Activated CD4-positive, alpha-beta T cell treated with anti-CD3 and anti-CD28 coated beads for 48 hours (primary cell): ENCODE data around the gene TRRAP.

Source experiments
- DNase-seq: peaks from one replicate; pipeline ENCODE4 v3.0.0-alpha.2; 2020

Gene TRRAP

GRCh38 chr7:98903246-98903645 is 24.9 kb downstream of the TRRAP start:
- DNase-seq: no peak

- no peak for DNase-seq
Measured at GRCh38 chr7:98907570-98907969, 29.2 kb downstream of the TRRAP start.

GRCh38 chr7:98908585-98908984 is 30.3 kb downstream of the TRRAP start:
- no peak for DNase-seq

GRCh38 chr7:98909487-98909886 is 31.2 kb downstream of the TRRAP start:
- DNase-seq: no peak

GRCh38 chr7:98910427-98910826 is 32.1 kb downstream of the TRRAP start:
- DNase-seq: no peak

- DNase-seq: no peak
Measured at GRCh38 chr7:98911916-98912315, 33.6 kb downstream of the TRRAP start.

- no peak for DNase-seq
Measured at GRCh38 chr7:98913026-98913425, 34.7 kb downstream of the TRRAP start.

- no peak for DNase-seq
Measured at GRCh38 chr7:98913612-98914011, 35.3 kb downstream of the TRRAP start.

- DNase-seq: no peak
Measured at GRCh38 chr7:98917331-98917730, 39.0 kb downstream of the TRRAP start.

- no peak for DNase-seq
Measured at GRCh38 chr7:98921608-98922372, 43.5 kb downstream of the TRRAP start.

GRCh38 chr7:98922392-98923187 is 44.3 kb downstream of the TRRAP start:
- no peak for DNase-seq

GRCh38 chr7:98923512-98923911 is 45.2 kb downstream of the TRRAP start:
- no peak for DNase-seq

GRCh38 chr7:98927125-98927524 is 48.8 kb downstream of the TRRAP start:
- no peak for DNase-seq

- no peak for DNase-seq
Measured at GRCh38 chr7:98930464-98930863, 52.1 kb downstream of the TRRAP start.

- DNase-seq: no peak
Measured at GRCh38 chr7:98930921-98931320, 52.6 kb downstream of the TRRAP start.

- no peak for DNase-seq
Measured at GRCh38 chr7:98933321-98933720, 55.0 kb downstream of the TRRAP start.

- DNase-seq: no peak
Measured at GRCh38 chr7:98934267-98934666, 55.9 kb downstream of the TRRAP start.

- DNase-seq: no peak
Measured at GRCh38 chr7:98935811-98936210, 57.5 kb downstream of the TRRAP start.

GRCh38 chr7:98943336-98943735 is 65.0 kb downstream of the TRRAP start:
- DNase-seq: no peak

- no peak for DNase-seq
Measured at GRCh38 chr7:98944386-98944785, 66.1 kb downstream of the TRRAP start.

- no peak for DNase-seq
Measured at GRCh38 chr7:98945852-98946251, 67.5 kb downstream of the TRRAP start.

GRCh38 chr7:98946389-98946788 is 68.1 kb downstream of the TRRAP start:
- DNase-seq: no peak

GRCh38 chr7:98949336-98950044 is 71.2 kb downstream of the TRRAP start:
- no peak for DNase-seq

- DNase-seq: no peak
Measured at GRCh38 chr7:98955992-98956391, 77.7 kb downstream of the TRRAP start.
